Tibial nerve (tissue), 3 donors: ENCODE measurements around the gene PLEKHA6.

Experiments
- CTCF ChIP-seq, 5 experiments: fragments of 200-600 bp in 3 of 5; fragments of 450-650 bp in 2 of 5; sonication (generic) in 3 of 5; IDR thresholded peaks; one replicate each; pipeline ENCODE4 v1.5.1; 2016 to 2019; ENCODE audit warnings: antibody characterized with exemption in 5 of 5, mild to moderate bottlenecking in 3 of 5, moderate library complexity in 2 of 5
- POLR2A ChIP-seq, 2 donors: fragments of 450-650 bp; IDR thresholded peaks; one replicate each; pipeline ENCODE4 v1.6.1; 2017; ENCODE audit warnings: antibody characterized with exemption in 2 of 2, mild to moderate bottlenecking in 2 of 2, moderate library complexity in 2 of 2

GRCh38 chr1:204404629-204405028 is 44.9 kb upstream of the PLEKHA6 start:
- TF ChIP-seq CTCF (IDR thresholded peaks at IDR 0.05) (no peak), POLR2A (IDR thresholded peaks at IDR 0.05) (no peak)
